ENCODE results near the gene ATRNL1. TPM values are rescaled to one million over a fixed set of nuclear protein-coding genes. Genes with fewer than 3 reads are reported as not detected.

ATRNL1 gene
- total and polyA plus RNA-seq, 2 experiments from 2014 or later, result 4.8 to 29.7 TPM

DNA sequence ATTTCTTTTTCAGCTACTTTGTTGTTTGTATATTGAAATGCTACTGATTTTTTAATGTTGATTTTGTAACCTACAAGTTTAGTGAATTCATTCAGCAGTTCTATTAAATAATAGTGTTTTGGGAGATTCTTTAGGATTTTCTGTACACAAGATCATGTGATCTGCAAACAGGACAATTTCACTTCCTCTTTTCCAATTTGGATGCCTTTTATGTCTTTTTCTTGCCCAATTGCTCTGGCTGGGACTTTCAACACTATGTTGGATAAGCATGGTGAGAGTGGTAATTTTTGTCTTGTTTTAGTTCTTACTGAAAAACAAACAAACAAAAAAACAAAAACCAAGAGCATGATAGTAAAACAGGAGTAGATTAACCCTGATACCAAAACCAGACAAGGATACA lies 316.2 kb downstream of the ATRNL1 start (continued):
- TF ChIP-seq, protein P1, sequence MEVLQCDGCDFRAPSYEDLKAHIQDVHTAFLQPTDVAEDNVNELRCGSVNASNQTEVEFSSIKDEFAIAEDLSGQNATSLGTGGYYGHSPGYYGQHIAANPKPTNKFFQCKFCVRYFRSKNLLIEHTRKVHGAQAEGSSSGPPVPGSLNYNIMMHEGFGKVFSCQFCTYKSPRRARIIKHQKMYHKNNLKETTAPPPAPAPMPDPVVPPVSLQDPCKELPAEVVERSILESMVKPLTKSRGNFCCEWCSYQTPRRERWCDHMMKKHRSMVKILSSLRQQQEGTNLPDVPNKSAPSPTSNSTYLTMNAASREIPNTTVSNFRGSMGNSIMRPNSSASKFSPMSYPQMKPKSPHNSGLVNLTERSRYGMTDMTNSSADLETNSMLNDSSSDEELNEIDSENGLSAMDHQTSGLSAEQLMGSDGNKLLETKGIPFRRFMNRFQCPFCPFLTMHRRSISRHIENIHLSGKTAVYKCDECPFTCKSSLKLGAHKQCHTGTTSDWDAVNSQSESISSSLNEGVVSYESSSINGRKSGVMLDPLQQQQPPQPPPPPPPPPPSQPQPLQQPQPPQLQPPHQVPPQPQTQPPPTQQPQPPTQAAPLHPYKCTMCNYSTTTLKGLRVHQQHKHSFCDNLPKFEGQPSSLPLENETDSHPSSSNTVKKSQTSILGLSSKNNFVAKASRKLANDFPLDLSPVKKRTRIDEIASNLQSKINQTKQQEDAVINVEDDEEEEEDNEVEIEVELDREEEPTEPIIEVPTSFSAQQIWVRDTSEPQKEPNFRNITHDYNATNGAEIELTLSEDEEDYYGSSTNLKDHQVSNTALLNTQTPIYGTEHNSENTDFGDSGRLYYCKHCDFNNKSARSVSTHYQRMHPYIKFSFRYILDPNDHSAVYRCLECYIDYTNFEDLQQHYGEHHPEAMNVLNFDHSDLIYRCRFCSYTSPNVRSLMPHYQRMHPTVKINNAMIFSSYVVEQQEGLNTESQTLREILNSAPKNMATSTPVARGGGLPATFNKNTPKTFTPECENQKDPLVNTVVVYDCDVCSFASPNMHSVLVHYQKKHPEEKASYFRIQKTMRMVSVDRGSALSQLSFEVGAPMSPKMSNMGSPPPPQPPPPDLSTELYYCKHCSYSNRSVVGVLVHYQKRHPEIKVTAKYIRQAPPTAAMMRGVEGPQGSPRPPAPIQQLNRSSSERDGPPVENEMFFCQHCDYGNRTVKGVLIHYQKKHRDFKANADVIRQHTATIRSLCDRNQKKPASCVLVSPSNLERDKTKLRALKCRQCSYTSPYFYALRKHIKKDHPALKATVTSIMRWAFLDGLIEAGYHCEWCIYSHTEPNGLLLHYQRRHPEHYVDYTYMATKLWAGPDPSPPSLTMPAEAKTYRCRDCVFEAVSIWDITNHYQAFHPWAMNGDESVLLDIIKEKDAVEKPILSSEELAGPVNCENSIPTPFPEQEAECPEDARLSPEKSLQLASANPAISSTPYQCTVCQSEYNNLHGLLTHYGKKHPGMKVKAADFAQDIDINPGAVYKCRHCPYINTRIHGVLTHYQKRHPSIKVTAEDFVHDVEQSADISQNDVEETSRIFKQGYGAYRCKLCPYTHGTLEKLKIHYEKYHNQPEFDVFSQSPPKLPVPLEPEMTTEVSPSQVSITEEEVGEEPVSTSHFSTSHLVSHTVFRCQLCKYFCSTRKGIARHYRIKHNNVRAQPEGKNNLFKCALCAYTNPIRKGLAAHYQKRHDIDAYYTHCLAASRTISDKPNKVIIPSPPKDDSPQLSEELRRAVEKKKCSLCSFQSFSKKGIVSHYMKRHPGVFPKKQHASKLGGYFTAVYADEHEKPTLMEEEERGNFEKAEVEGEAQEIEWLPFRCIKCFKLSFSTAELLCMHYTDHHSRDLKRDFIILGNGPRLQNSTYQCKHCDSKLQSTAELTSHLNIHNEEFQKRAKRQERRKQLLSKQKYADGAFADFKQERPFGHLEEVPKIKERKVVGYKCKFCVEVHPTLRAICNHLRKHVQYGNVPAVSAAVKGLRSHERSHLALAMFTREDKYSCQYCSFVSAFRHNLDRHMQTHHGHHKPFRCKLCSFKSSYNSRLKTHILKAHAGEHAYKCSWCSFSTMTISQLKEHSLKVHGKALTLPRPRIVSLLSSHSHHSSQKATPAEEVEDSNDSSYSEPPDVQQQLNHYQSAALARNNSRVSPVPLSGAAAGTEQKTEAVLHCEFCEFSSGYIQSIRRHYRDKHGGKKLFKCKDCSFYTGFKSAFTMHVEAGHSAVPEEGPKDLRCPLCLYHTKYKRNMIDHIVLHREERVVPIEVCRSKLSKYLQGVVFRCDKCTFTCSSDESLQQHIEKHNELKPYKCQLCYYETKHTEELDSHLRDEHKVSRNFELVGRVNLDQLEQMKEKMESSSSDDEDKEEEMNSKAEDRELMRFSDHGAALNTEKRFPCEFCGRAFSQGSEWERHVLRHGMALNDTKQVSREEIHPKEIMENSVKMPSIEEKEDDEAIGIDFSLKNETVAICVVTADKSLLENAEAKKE (CRISPR knock-in tag; IDR thresholded peaks at IDR 0.05), result no peak
- no peak for TF ChIP-seq ZNF114 (CRISPR knock-in tag; IDR thresholded peaks at IDR 0.05)
- TF ChIP-seq, protein P2, sequence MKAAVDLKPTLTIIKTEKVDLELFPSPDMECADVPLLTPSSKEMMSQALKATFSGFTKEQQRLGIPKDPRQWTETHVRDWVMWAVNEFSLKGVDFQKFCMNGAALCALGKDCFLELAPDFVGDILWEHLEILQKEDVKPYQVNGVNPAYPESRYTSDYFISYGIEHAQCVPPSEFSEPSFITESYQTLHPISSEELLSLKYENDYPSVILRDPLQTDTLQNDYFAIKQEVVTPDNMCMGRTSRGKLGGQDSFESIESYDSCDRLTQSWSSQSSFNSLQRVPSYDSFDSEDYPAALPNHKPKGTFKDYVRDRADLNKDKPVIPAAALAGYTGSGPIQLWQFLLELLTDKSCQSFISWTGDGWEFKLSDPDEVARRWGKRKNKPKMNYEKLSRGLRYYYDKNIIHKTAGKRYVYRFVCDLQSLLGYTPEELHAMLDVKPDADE (IDR thresholded peaks at IDR 0.05), result no peak
- TF ChIP-seq JUNB (IDR thresholded peaks at IDR 0.05; ENCODE audit: unreplicated experiment), result no peak
- TF ChIP-seq CREB1 (CRISPR knock-in tag; IDR thresholded peaks at IDR 0.05; ENCODE audit: low read depth), result no peak
- TF ChIP-seq ZNF331 (CRISPR knock-in tag; IDR thresholded peaks at IDR 0.05; ENCODE audit: low read depth), result no peak
- TF ChIP-seq EZH2phosphoT487 (IDR thresholded peaks at IDR 0.05; ENCODE audit: unreplicated experiment), result no peak

DNA sequence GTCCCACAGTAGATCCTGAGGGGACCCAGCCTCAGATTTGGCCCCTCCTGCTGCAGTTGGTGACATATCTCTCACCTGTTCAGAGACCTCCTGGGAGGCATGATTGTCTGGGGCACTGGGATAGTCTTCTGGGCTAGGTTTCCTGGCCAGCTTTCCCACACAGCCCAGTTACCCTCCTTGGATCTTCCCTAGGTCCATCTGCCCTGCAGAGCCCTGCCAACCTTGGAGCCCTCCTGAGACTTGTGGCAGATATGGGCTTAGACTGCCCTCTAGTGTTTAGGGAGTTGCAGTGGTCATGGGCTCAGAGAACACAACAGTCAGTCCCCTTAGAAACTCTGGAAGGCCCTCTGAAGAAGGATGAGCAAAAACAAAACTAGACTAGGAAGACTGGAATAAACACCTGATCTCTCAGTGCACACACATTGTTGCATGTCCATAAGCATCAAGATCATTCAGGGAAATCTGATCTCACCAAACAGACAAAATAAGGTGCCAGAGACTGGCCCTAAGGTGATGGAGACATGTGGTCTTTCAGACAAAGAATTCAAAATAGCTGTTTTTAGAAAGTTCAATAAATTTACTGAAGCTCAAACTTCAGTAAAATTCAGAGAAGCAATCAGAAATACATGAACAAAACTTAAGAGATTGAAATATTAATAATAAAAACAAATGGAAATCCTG lies 324.6 kb downstream of the ATRNL1 start:
- Mint-ChIP-seq H3K9me3 (no peaks in the 10 kb centered on the region), H3K36me3 (ENCODE audit: low read depth) (no peaks in the 10 kb centered on the region), H3K4me1 (no peaks in the 10 kb centered on the region), H3K27ac (no peak overlapping the region), H3K27me3 (ENCODE audit: insufficient read depth, low read depth, poor library complexity) (no peaks in the 10 kb centered on the region), H3K4me3 (no peak overlapping the region)
- Histone ChIP-seq H3K4me2 (no peak overlapping the region), H3K79me2 (replicated peaks; ENCODE audit: insufficient read depth) (no peaks in the 10 kb centered on the region), H3K4me3 (no peak overlapping the region), H3F3A (replicated peaks; ENCODE audit: low read depth) (no peaks in the 10 kb centered on the region), H3K9me2 (ENCODE audit: insufficient read depth) (no peaks in the 10 kb centered on the region), H4K20me1 (replicated peaks; ENCODE audit: insufficient read depth) (no peaks in the 10 kb centered on the region), H3K27ac (ENCODE audit: low read depth) (no peak overlapping the region), H2AFZ (no peak overlapping the region), H3K36me3 (ENCODE audit: insufficient read depth) (no peaks in the 10 kb centered on the region), H3K27me3 (ENCODE audit: insufficient read depth) (no peaks in the 10 kb centered on the region), H3K4me1 (ENCODE audit: insufficient read depth) (no peaks in the 10 kb centered on the region)
- DNase-seq (ENCODE audit: low spot score) (peak; percentile 89), ATAC-seq (peak; percentile 100)
- TF ChIP-seq JUNB (IDR thresholded peaks at IDR 0.05; ENCODE audit: unreplicated experiment) (no peak), NANOG (IDR thresholded peaks at IDR 0.05; ENCODE audit: borderline replicate concordance) (no peak)
- TF ChIP-seq, protein P1 (CRISPR knock-in tag; IDR thresholded peaks at IDR 0.05), result 0 out of 2 replicates have a peak, but pooled peaks have one; percentile 41

Data from GM23338 (cell line).